NCI-H1048 (cell line): ENCODE data around the gene DUSP19.
"Not testable (repeated sequence)": the region's sequence is repeated elsewhere in the genome, so short reads cannot be mapped to it uniquely, and the experiment has no call there.

ENCODE experiments used
- DNase-seq: peaks from one replicate; lab custom pipeline; 2025; lab: John Stamatoyannopoulos, UW

The DUSP19 gene, protein sequence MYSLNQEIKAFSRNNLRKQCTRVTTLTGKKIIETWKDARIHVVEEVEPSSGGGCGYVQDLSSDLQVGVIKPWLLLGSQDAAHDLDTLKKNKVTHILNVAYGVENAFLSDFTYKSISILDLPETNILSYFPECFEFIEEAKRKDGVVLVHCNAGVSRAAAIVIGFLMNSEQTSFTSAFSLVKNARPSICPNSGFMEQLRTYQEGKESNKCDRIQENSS

DNA sequence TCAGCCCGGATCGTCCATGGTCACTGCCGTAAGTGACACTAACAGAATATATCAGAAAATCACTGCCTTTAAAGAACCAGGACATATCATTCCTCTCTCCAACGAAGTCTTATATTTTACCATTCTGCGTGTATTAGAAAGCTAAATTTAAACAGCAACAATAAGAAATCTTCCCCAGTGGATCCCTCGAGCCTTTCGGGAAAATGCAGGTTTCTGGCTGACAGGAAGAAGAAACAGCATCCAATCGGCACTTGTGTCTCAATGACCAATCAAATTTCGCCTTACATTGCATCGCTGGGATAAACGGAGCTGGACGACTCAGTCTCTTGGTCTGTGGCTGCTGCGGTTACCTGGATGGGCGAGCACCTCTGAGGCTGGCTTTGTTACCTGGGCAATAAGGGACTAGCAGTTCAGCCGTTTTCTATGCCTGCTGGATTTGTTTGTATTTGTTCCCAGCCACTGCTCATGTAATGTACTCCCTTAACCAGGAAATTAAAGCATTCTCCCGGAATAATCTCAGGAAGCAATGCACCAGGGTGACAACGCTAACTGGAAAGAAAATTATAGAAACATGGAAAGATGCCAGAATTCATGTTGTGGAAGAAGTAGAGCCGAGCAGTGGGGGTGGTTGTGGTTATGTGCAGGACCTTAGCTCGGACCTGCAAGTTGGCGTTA lies at the start of gene DUSP19:
Gene DUSP19 (plus strand): TSS at position 284 of the 675 bp plus-strand sequence. CDS start 187 bp downstream, at position 471.
- DNase-seq = peak; percentile 75

DNA sequence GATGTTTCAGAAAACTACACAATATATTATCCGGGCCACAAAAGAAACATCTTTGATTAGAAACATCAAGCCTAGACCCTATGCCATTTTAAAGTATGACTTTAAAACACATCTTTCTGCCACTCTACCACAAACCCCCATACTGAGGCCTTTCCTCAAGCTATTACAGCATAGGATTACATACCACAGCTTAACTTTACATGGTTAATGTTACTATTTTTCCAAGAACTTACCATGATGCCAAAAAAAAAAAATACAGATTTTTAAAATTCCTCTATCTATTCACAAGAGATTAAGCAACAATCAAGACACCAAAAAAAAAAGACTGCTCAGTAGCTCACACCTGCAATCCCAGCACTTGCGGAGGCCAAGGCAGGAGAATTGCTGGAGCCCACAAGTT lies 49.3 kb upstream of the DUSP19 start:
- DNase-seq = no peak

DNA sequence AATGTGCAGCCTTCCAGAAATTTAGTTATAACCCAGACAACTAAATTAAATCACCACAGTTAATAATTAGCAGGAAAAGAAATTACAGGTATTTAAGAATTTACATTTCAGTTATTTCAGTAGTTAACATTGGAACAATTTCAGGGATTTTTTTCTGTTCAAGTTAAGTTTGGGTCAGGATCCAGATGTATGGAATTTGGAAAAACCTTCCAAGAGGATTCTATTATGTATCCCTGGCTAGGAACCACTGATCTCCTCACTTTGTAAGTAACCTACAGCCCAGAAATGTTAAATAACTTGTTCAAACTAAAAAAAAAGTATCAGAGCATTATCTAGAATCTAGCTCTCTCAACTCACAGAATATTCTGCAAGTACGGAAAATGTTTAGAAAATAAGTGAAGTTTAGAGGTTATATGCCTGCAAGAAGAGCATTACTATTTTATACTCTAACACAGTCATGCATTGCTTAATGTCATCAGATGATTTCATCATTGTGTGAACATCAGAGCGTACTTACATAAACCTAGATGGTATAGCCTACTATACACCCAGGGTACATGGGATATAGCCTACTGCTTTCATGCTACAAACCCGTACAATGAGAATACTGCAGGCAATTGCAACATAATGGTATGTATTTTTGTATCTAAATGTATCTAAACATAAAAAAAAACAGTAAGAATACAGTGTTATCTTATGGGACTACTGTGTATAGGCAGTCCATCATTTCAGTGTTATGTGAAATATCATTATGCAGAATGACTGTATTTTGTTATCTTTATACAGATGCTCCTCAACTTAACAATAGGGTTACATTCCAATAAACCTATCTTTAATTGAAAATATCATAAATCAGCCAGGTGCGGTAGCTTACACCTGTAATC lies 46.4 kb upstream of the DUSP19 start:
- DNase-seq = no peak

DNA sequence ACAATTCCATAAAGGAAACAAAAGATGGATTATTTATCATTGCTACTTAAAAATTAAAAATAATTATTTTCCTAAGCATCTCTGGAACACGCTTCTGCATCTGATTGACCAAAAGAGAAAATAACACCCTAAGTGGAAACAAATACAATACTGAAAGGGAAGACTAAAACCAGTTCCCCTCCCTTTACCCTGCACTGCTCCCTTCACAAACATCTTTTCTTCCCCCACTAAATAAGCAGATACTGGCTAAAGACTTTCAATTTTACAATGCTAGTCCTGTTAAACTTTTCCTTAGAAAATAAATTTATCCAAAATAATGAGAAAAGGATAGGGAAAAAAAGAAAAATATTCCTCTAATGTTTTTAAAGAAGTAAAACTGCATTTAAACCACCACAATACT lies 44.6 kb upstream of the DUSP19 start:
- DNase-seq = no peak

DNA sequence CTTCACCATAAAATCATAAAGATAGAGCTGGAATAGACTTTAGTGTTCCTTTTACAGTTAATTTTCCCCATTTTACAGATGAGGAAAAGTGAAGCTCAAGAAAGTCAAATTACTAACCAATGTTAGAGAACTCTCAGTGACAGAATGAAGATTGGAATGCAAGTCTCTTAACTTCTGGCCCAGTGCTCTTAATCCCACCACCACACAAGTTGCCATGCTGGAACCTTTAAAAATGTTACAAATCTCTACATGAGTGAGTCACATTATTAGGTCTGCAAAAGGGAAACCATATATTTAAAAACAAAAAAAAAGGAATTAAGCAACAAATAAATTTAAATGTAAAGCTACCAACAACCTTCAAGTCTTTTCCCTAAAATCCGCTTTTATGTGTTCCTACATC lies 43.7 kb upstream of the DUSP19 start:
- DNase-seq = no peak

DNA sequence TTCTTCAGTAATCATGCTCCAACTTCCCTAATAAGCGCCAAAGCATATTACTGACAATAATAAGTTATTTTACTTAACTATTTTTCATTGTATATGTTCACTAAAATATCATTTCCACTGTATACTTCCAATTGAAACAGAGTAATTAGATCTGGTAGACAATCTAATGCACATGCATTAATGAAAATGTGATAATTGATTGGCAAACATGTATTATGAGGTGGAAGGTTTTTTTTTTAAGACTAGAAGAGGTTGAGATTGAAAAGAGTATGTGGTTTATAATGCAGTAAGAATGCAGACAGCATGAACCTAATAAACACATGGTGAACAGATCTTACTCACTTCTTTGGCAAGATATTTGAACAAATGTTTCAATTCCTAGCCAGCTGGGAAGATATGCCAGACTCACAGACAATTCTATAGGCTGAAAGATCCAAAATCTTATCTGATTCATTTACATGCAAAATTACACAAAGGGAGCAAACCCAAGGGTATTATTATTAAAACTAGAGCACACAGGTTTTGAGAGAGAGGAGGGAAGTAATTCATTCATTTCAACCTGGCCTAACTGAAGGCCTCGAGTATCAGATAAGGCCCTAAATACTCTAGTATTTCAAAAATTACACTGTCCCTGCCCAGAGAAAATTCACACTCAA lies 43.1 kb upstream of the DUSP19 start:
- DNase-seq = no peak

DNA sequence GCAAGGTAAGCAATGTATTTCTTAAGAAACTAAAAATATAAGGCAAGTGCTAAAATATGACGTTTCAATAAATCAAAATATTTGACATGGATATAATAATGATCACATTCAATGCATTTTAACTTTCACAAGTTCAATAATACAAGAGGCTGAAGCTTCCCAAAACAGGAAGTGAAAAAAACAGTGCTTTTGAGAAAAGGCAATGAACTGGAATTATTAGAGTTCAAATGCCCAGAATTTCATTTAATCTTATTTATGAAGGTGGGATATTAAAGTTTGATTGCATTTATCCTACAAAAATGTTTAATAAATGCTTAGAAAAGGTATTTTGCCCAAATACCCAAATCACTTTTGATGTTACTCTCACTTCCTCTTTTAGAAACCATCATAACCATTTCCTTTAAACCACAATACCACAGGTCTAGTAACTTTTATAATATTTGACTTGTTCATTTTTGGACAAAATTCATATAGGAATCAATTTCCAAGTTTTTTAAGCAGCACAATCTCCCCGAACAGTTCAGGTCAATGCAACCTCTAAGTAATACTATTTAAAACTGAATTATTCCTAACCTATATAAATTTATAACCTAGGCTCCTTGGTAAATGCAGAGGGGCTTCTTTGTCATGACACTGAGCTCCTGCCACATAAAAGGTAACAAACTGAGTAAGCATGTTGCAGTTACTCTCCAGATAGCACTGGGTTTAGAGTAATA lies 42.4 kb upstream of the DUSP19 start:
- DNase-seq = no peak

DNA sequence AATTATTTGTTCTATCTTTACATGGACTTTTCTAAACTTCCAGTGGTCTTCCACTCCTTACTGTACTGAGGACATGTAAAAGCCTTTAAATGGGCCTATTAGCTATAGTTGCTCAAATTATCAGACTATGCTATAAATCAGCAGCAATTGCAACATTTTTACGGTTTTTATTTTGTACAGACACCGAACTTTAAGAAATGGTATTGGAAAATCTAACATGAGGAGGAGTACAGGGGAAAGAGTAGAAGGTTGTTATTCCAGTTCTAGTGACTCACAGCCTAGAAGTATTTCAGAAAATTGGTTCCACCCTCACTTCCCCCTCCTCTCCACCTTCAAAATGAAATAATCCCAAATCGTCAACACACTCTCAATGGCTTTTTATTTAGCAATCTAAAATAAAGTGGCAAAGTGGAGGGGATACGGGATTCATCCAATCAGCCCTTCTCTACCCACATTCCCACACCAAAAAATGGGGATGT lies 41.4 kb upstream of the DUSP19 start:
- DNase-seq = no peak

DNA sequence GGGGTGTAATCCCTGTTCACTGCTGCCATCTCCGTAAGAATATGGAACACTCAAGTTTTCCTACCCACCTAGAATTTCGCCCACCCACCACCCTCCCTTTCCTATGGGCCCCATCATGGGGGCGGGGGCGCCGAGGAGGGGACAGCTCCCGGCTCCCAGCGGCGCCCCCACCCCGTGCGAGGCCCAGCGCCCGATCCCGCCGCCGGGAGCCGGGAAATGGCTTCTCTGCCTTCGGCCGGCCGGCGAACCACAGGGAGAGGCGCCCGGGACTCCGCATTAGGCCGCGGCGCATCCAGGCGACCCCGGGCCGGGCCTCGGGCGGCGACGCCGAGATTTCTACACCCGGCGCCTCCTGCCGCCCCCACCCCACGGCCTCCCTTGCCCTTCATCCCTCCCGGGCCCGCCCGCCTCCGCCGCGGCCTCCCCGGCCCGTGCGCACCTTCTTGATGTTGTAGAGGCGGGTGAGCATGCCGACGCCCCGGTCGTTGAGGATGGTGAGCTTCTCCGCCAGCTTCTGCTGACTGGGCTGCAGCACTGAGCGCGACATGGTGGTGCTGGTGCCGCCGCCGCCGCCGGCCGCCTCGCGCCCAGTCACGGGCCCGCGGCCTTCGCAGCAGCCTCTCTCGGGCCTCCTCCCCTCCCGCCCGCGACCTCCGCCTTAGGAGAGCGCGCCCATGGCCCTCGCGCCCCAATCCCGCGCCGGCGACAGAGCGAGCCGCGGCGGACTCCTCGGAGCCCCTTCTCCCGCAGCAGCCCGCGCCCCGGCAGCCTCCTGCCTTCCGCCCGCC lies 40.8 kb upstream of the DUSP19 start:
- DNase-seq = no peak

DNA sequence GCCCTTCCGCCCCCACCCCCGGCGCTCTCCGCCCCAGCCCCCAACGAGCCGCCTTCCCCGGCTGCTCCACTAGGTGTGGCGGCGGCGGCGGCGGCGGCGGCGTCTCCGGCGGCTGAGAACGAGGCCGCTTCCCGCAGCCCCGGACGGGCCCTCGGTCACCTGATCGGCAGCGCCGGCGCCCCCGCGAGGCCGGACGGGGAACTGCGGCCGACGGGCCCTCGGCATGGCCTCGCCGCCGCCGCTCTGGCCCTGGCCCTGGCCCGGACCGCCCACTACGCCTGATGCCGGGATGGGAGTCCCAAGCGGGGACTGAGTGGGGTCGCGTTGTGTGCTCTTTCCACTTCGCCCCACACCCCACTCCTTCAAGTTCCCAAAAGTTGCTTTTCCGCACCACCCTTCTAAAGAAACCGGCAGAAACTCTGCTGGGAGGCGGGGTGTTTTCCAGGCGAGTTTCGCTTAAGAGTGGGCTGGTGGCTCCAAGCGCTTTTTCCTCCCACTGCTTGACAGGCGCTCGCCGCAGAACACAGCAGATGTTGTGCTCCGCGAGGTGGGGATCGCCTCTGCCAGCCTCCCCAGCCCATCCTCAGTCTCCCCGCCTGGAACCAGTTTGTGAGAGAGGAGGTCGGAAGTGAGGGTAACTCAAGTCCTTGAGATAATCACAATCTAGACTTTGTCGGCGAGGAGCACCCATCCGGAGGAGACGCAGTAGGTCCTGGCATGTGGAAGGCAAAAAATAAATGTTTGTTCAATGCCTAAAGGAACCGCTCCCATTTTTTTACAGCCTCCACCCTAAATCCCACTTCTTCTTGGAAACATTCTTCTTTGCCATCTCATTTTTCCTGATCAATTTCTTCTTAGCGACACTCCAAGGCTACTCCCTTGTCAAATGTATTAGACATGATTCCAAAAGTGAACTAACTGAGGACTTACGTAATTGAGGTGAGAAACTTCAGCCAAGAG lies 39.9 kb upstream of the DUSP19 start, which contains the start of gene NCKAP1:
Gene NCKAP1 (minus strand): TSS at position 117 of the 960 bp plus-strand sequence. CDS start 358 bp downstream, outside the sequence.
- DNase-seq = peak; percentile 76

DNA sequence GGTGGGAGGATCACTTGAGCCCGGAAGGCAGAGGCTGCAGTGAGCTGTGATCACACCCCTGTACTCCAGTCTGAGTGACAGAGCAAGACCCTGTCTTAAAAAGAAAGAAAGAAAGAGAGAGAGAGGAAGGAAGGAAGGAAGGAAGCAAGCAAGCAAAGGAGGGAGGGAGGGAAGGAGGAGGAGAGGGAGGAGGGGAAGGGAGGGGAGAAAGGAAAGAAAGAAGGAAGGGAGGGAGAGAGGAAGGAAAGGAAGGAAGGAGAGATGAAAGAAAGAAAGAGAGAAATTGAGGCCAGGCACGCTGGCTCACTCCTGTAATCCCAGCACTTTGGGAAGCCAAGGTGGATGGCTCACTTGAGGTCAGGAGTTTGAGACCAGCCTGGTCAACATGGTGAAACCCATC lies 37.9 kb upstream of the DUSP19 start:
- DNase-seq = no peak

DNA sequence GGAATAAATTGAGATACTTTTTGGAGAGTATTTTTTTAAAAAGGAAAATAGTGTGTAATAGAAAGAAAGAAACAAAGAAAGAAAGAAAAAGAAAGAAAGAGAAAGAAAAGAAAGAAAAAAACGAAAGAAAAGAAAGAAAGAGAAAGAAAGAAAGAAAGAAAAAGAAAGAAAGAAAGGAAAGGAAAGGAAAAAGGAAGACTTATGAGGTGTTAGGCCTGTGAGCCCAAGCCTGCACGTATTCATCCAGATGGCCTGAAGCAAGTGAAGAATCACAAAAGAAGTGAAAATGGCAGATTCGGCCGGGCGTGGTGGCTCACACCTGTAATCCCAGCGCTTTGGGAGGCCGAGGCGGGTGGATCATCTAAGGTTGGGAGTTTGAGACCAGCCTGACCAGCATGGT lies 35.0 kb upstream of the DUSP19 start:
- DNase-seq = not testable (repeated sequence)

DNA sequence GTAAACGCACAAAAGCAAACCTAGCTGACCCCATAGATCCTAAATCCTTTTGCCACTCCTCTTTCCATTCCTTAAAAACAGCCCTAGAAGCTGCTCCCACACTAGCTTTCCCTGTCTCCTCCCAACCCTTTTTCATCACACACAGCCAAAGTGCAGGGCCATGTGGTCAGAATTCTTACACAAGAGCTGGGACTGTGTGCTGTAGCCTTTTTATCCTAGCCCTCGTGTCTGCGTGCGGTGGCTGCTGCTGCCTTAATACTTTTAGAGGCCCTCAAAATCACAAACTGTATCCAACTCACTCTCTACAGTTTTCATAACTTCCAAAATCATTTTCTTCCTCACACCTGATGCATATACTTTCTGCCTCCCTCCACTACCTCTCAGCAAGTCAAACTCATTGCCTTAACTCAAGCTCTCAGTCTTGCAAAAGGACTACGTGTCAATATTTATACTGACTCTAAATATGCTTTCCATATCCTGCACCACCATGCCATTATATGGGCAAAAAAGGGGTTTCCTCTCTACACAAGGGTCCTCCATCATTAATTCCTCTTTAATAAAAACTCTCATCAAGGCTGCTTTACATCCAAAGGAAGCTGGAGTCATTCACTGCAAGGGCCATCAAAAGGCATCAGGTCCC lies 30.9 kb upstream of the DUSP19 start:
- not testable (repeated sequence) for DNase-seq

DNA sequence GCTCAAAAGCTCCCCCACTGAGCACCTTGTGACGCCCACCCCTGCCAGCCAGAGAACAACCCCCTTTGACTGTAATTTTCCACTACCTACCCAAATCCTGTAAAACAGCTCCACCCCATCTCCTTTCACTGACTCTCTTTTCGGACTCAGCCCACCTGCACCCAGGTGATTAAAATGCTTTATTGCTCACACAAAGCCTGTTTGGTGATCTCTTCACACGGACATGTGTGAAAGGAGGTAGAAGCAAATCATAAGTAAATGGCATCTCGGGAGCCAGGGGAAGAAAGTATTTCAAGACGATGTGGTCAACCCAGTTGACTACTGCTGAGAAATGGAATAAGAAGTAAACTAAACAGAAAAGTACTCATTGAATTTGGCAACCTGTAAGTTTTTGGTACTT lies 29.1 kb upstream of the DUSP19 start:
- DNase-seq = no peak

DNA sequence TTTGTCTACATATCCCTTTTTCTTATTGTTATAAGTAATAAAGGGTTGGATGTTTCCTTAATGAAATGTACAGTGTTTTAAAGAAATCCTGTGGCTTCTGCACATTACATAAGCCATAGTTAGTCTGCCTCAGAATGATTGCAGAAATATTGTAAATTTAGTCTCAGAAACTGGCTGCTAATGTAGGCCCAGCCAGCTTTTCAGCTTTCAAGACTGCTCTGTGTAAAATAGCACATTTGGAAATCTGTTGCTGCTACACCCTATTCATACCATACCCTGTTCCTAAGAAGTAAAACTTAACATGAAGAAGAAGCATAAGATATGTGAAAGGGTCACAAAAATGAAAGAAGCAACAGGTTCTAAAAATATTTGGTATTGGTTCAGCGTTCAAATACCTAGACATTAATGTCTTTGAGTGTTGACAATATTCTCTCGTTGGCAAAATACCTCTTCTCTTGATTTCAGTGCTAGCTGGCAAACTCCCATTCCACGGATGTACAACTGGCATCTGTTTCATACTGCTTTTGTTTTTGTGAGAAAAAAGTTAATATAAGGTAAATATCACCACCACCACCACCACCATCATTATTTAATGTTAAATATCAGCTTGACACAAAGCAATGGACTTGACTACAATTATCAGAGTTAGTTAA lies 21.1 kb upstream of the DUSP19 start:
- DNase-seq = no peak

DNA sequence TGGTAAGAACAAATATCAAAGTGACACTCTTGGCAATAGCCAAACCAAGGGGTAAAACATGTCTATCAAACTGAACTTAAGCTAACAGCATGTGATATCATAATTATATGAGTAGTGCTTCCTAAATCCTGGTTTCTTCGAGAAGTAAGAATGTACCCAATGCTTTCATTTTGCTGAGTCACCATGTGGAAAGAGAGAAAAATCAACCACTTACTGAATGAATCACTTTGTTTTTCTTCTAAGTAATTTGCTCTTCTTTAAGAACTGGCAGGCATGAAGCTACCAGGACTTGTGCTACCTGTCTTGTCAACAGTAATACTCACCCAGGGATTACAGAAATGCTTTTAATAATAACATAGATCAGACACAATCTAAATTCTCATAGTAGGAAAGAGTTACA lies 19.0 kb upstream of the DUSP19 start:
- DNase-seq = no peak

DNA sequence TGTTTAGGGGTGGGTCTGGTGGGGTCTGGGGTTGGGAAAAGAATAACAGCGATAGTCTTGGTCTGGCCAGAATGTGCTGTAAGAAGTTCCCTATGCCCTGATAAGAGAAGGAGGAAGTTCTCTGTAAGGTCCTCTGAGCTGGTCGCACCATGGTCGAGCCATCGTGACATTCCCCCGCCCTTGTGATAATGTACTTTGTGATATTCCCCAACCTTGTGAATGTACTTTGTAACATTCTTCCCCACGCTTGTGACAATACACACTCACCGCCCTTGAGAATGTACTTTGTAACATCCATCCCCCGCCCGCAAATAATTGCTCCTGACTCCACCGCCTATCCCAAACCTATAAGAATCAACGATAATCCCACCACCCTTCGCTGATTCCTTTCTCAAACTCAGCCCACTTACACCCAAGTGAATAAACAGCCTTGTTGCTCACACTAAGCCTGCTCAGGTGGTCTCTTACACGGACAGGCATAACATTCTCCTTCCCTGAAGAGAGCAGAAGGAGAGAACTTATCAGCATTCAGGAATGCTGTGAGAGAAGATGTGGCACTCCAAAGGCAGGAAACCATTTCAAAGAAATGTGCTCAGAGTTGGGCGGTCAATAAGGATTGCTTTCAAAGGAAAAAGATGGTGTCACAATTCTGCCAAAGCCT lies 17.8 kb upstream of the DUSP19 start:
- DNase-seq = no peak

DNA sequence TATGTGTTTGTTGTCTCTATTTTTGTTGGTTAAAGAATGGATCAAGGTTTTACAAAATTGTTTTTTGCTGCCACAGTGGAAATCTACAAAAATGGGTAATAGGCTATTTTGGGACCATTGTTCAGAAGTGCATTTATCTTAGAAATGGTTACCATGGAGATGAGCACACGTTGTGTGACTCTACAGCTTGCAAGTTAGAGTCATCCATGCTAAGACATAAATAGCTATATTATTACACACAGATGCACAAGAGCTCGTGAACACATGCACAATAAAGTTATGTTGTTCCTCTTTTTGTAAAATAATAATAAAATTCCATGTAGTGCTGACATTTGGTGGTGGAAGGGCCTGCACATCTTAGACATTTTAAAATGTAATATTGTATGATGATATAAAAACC lies 15.5 kb upstream of the DUSP19 start:
- DNase-seq = no peak
